OCI-M2 (cell line): ENCODE results near the gene GCC1.
"Not testable (repeated sequence)": the region's sequence is repeated elsewhere in the genome, so short reads cannot be mapped to it uniquely, and the experiment has no call there.

Experiments
- DNase-seq: peaks from one replicate; lab custom pipeline; 2025; ENCODE audit not compliant: unreplicated experiment; lab: John Stamatoyannopoulos, UW

GCC1 gene

GRCh38 chr7:127540461-127540860, 44.9 kb downstream of the GCC1 start:
- not testable (repeated sequence) for DNase-seq

- DNase-seq: no peak
These were observed 46.3 kb downstream of the GCC1 start for GRCh38 chr7:127539116-127539515.

- DNase-seq: no peak
These were observed 48.7 kb downstream of the GCC1 start for GRCh38 chr7:127536741-127537140.

- no peak for DNase-seq
These were observed 49.1 kb downstream of the GCC1 start for GRCh38 chr7:127536394-127536691.

- no peak for DNase-seq
These were observed 49.6 kb downstream of the GCC1 start for GRCh38 chr7:127535546-127536393.

GRCh38 chr7:127534636-127535035, 50.8 kb downstream of the GCC1 start:
- no peak for DNase-seq

- no peak for DNase-seq
These were observed 52.7 kb downstream of the GCC1 start for GRCh38 chr7:127532736-127533135.

- no peak for DNase-seq
These were observed 53.2 kb downstream of the GCC1 start for GRCh38 chr7:127532151-127532550.
